Adrenal gland (tissue), 5 donors: ENCODE results near the gene CIART.

ENCODE experiments used
- POLR2A ChIP-seq, 2 donors: fragments of 450-650 bp; IDR thresholded peaks; one replicate each; pipeline ENCODE4 v1.6.1; 2017; ENCODE audit warnings: antibody characterized with exemption in 2 of 2, mild to moderate bottlenecking in 2 of 2, moderate library complexity in 1 of 2
- TF ChIP-seq, protein P1 (sequence below), 6 experiments: fragments of 450-650 bp in 4 of 6; fragments of 200-600 bp in 2 of 6; sonication (generic) in 1 of 6; IDR thresholded peaks; 1 replicate in 5 of 6; 2 replicates in 1 of 6; pipeline versions ENCODE4 v1.5.1 to v1.8.0; 2016 to 2021; ENCODE audit warnings: antibody characterized with exemption in 6 of 6, mild to moderate bottlenecking in 2 of 6, moderate library complexity in 1 of 6
- donor health status: DM: no; HTN: no; CAD: no.

- TF ChIP-seq, protein P1, sequence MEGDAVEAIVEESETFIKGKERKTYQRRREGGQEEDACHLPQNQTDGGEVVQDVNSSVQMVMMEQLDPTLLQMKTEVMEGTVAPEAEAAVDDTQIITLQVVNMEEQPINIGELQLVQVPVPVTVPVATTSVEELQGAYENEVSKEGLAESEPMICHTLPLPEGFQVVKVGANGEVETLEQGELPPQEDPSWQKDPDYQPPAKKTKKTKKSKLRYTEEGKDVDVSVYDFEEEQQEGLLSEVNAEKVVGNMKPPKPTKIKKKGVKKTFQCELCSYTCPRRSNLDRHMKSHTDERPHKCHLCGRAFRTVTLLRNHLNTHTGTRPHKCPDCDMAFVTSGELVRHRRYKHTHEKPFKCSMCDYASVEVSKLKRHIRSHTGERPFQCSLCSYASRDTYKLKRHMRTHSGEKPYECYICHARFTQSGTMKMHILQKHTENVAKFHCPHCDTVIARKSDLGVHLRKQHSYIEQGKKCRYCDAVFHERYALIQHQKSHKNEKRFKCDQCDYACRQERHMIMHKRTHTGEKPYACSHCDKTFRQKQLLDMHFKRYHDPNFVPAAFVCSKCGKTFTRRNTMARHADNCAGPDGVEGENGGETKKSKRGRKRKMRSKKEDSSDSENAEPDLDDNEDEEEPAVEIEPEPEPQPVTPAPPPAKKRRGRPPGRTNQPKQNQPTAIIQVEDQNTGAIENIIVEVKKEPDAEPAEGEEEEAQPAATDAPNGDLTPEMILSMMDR (IDR thresholded peaks at IDR 0.05), result no peak
- TF ChIP-seq POLR2A (IDR thresholded peaks at IDR 0.05), result no peak
These were observed 47.0 kb upstream of the CIART start for GRCh38 chr1:150235294-150235851.
